Stimulated activated naive B cell treated with anti-CD40 and anti-IgM and Interleukin-4, amounts not matched to agents 10 μg/mL and 1 μg/mL and 100 μg/mL, for 72 hours (primary cell): ENCODE data around the gene TIMM23.

ENCODE experiments used
- ATAC-seq, 2 donors: fragments of 150-1000 bp; cut with Tn5 transposase; replicated peaks; 2 replicates each; pipeline ENCODE4 v1.10.0; 2021; ENCODE audit warnings: moderate library complexity in 1 of 2
- DNase-seq: peaks from one replicate; pipeline ENCODE4 v3.0.0; 2021
- H3K27ac Mint-ChIP-seq: one replicate; pipeline ENCODE4 v1.8.0; 2022; ENCODE audit warnings: mild to moderate bottlenecking, mixed read lengths
- H3K27me3 Mint-ChIP-seq, 2 donors: one replicate each; pipeline ENCODE4 v1.8.0; 2022; ENCODE audit warnings: mixed read lengths in 2 of 2
- H3K36me3 Mint-ChIP-seq, 2 donors: one replicate each; pipeline ENCODE4 v1.8.0; 2022; ENCODE audit warnings: mixed read lengths in 2 of 2, mild to moderate bottlenecking in 1 of 2
- H3K4me1 Mint-ChIP-seq, 2 donors: one replicate each; pipeline ENCODE4 v1.8.0; 2022; ENCODE audit warnings: mixed read lengths in 2 of 2, mild to moderate bottlenecking in 1 of 2
- H3K4me3 Mint-ChIP-seq, 2 donors: one replicate each; pipeline ENCODE4 v1.8.0; 2022; ENCODE audit warnings: mild to moderate bottlenecking in 2 of 2, mixed read lengths in 2 of 2, moderate library complexity in 1 of 2
- H3K9me3 Mint-ChIP-seq, 2 donors: one replicate each; pipeline ENCODE4 v1.8.0; 2022; ENCODE audit warnings: mixed read lengths in 2 of 2, mild to moderate bottlenecking in 1 of 2

The TIMM23 gene

DNA sequence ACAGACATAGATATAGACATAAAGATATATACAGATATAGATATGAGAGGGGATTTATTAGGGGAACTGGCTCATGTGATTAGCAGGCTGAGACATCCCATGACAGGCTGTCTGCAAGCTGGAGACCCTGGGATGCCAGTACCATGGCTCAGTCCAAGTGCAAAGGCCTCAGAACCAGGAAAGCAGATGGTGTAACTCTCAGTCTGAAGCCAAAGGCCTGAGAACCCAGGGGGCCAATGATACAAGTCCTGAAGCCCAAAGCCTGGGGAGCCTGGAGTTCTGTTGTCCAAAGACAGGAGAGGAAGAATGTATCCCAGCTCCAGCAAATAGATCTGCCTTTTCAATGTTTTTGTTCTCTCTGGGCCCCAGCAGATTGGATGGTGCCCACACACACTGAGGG lies 52.7 kb downstream of the TIMM23 start:
- Mint-ChIP-seq H3K36me3 (peaks cover 8 to 11% of the 10 kb centered on the region in 2 donors), H3K27ac (no peak overlapping the region), H3K9me3 (no peaks in the 10 kb centered on the region), H3K4me1 (peaks cover 38 to 80% of the 10 kb centered on the region in 2 donors), H3K4me3 (no peak overlapping the region), H3K27me3 (no peaks in the 10 kb centered on the region)
- DNase-seq (no peak), ATAC-seq (no peak)

GRCh38 chr10:46025406-46025805 lies 53.1 kb downstream of the TIMM23 start:
- no peak for DNase-seq
- no peaks in the 10 kb centered on the region for H3K9me3 Mint-ChIP-seq
- no peaks in the 10 kb centered on the region for H3K27me3 Mint-ChIP-seq
- ATAC-seq: no peak
- no peak overlapping the region for H3K4me3 Mint-ChIP-seq
- H3K27ac Mint-ChIP-seq: no peak overlapping the region
- H3K36me3 Mint-ChIP-seq: peaks cover 9 to 11% of the 10 kb centered on the region in 2 donors
- peaks cover 38 to 77% of the 10 kb centered on the region in 2 donors for H3K4me1 Mint-ChIP-seq

- DNase-seq (no peak), ATAC-seq (no peak)
- Mint-ChIP-seq H3K9me3 (no peaks in the 10 kb centered on the region), H3K27ac (no peak overlapping the region), H3K4me1 (peaks cover 40 to 82% of the 10 kb centered on the region in 2 donors), H3K27me3 (no peaks in the 10 kb centered on the region), H3K4me3 (no peak overlapping the region), H3K36me3 (peaks cover 9 to 14% of the 10 kb centered on the region in 2 donors)
Measured at GRCh38 chr10:46026106-46026505, 53.8 kb downstream of the TIMM23 start.

DNA sequence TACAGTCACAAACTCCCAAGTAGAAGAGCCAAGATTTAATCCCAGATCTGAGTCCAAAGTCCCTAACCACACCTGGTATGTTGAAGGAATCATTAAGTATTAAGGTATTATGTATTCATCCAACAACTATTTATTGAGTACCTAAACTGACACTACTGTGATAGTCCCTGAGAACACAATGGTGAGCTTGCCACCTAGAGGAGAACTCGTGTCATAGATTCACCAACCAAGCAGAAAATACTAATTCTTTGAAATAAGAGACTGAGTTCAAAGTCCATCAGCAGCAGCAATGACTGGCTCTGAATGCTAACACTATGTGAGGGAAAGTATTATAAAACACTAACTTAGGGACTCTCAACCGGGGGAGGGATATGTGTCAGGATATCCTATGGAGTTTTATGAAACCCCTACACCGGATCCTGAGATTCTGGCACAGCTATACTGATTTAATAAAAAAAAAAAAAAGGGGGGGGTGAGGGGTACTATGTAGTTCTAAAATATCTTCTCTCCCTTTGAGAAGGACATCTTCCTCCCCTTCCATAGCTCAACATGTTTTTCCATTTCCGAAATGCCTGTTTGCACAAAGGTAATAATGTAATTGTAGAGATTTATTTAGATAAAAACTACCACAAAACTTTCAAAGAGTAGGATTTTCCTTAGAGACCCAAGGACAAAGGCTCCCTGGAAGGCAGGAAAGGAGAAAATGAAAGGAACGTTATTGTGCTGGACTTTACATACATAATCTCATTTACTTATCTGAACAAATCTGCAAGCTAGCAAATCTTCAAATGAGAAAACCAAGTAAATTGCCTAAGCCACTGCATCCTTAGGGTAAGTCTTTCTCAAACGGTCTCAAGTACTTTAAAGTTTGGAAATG lies 56.5 kb downstream of the TIMM23 start:
- peaks cover 5 to 14% of the 10 kb centered on the region in 2 donors for H3K36me3 Mint-ChIP-seq
- H3K4me3 Mint-ChIP-seq: peak overlapping the region; percentile 97 to 99

GRCh38 chr10:46029461-46030030 lies 57.3 kb downstream of the TIMM23 start:
- H3K4me1 Mint-ChIP-seq: peaks cover 30 to 54% of the 10 kb centered on the region in 2 donors
- peak overlapping the region; percentile 97 to 99 for H3K4me3 Mint-ChIP-seq
- peaks cover 5 to 14% of the 10 kb centered on the region in 2 donors for H3K36me3 Mint-ChIP-seq
- no peaks in the 10 kb centered on the region for H3K27me3 Mint-ChIP-seq
- DNase-seq (no peak), ATAC-seq (no peak)
- peak overlapping the region; percentile 98 for H3K27ac Mint-ChIP-seq
- no peaks in the 10 kb centered on the region for H3K9me3 Mint-ChIP-seq

More for the DNA sequence above, 56.5 kb downstream of the TIMM23 start:
- no peaks in the 10 kb centered on the region for H3K9me3 Mint-ChIP-seq
- H3K4me1 Mint-ChIP-seq: peaks cover 31 to 61% of the 10 kb centered on the region in 2 donors
- DNase-seq (peak; percentile 8), ATAC-seq (peak; percentile 29 to 34)
- no peaks in the 10 kb centered on the region for H3K27me3 Mint-ChIP-seq
- H3K27ac Mint-ChIP-seq: peak overlapping the region; percentile 22

- H3K36me3 Mint-ChIP-seq: peaks cover 5 to 14% of the 10 kb centered on the region in 2 donors
Measured at GRCh38 chr10:46030091-46030937, 58.0 kb downstream of the TIMM23 start, which contains the start of gene NCOA4. Gene NCOA4 (minus strand): TSS chr10:46030623. CDS start chr10:46016680, 13,943 bp downstream.

DNA sequence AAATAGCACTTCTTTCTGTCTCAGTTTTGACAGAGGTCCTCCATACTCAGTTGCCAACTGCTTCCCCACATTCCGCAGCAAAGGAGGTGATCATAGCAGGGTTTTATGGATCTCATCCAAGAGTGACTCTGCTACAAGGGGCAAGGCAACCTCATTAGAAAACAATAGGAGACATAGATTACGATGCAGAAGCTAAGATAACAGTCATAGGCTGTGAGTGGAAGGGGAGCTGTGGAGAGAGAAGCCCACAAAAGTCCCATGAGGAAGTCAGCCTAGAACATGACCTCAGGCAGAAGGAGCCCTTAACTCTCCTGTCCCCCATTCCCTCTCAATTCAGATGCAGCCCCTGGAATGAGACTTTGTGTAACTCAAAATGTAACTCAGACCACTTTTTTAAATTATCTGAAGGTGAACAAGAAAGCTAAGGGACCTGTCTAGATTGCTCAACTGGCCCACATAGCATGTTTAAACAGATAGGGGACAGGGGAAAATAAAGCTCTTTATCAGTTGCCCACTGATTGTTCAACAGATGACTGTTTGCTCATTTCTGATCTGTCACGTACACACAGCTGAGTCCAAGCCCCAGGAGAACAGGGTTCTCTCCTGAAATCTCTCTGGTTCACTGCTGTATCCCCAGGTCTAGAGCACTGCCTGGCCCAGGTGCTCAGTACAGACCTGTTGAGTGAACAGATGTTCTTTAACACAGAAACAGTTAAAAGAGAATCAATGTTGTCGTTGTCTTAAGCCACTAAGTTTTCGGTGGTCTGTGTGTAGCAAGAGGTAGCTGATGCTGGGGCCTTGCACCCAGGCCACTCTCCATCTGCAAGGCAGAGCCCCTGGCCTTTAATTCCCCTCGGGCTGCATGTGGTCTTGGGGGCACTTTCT lies 59.6 kb downstream of the TIMM23 start:
- Mint-ChIP-seq H3K27me3 (peaks cover 0 to 5% of the 10 kb centered on the region in 2 donors), H3K4me1 (peaks cover 19 to 33% of the 10 kb centered on the region in 2 donors), H3K27ac (peak overlapping the region; percentile 57), H3K4me3 (peak overlapping the region in 1 of 2 donors; percentile 46), H3K9me3 (no peaks in the 10 kb centered on the region), H3K36me3 (peaks cover 2 to 12% of the 10 kb centered on the region in 2 donors)
- ATAC-seq (no peak), DNase-seq (no peak)

More at GRCh38 chr10:46030091-46030937, 58.0 kb downstream of the TIMM23 start, which contains the start of gene NCOA4:
- Mint-ChIP-seq H3K27me3 (peaks cover 0 to 2% of the 10 kb centered on the region in 2 donors), H3K9me3 (no peaks in the 10 kb centered on the region), H3K4me3 (peak within 1 kb of the TSS; percentile 97 to 99), H3K27ac (peak within 1 kb of the TSS; percentile 98), H3K4me1 (peaks cover 26 to 46% of the 10 kb centered on the region in 2 donors)
- DNase-seq (peak; percentile 95), ATAC-seq (peak; percentile 98 to 99)

DNA sequence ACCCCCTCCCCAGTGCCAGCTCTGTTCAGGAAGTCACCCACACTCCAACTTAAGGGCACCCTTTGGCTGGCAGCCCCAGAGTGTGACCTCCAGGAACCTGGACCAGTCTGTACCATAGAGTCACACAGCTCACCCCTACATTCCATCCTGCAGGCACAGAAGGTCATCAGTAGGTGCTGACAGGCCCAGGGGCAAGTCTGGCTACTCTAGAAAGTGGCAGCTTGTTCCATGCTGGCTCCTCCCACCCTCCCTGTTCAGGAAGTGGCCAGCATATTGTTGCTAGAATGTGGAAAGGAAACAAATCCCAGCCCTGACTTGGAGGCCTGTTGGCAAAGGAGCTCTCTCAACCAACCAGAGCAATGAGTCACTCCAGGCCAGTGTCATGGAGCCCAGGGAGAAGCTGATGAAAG lies 61.3 kb downstream of the TIMM23 start:
- Mint-ChIP-seq H3K36me3 (peaks cover 1 to 4% of the 10 kb centered on the region in 2 donors), H3K27me3 (peaks cover 0 to 5% of the 10 kb centered on the region in 2 donors), H3K4me1 (peaks cover 6 to 17% of the 10 kb centered on the region in 2 donors), H3K9me3 (no peaks in the 10 kb centered on the region), H3K4me3 (no peak overlapping the region), H3K27ac (no peak overlapping the region)
- no peak for ATAC-seq
- DNase-seq: no peak

GRCh38 chr10:46035923-46036849 lies 63.9 kb downstream of the TIMM23 start:
- no peaks in the 10 kb centered on the region for H3K4me1 Mint-ChIP-seq
- no peak overlapping the region for H3K4me3 Mint-ChIP-seq
- ATAC-seq (no peak), DNase-seq (no peak)
- H3K36me3 Mint-ChIP-seq: no peaks in the 10 kb centered on the region
- H3K27ac Mint-ChIP-seq: no peak overlapping the region
- peaks cover 0 to 5% of the 10 kb centered on the region in 2 donors for H3K27me3 Mint-ChIP-seq
- H3K9me3 Mint-ChIP-seq: no peaks in the 10 kb centered on the region

DNA sequence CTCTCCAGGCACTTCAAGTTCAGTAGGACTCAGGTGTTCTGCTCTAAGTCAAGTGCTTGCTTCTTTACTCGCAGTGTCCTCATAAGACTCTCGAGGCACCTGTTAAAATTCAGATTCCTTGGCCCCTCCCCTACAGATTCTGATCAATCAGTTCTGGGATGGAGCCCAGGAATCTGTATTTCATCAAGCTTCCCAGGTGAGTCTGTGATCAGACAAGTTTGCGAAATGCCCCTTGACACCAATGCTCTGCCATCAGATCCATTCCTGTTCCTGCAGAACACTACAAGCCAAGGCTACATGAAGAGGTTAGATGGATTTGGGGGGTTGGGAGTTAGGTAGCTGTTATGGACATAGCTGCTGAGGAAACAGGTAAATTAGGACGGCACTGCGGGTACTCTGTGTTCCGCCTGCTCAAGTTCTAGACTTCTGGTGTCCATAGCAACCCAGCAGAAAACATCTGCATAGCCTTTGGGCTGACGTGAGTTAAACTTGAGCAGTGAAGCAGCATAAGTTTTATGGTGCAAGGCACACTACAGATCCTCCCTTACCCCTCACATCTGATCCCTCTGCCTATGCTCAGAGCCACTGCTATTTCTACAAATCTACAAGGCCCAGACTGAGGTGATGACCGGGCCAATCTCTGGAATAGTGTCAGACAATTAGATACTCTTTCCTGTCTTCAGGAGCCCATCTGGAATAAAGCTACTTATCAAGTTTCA lies 65.0 kb downstream of the TIMM23 start:
- ATAC-seq (no peak), DNase-seq (no peak)
- no peak overlapping the region for H3K27ac Mint-ChIP-seq
- no peaks in the 10 kb centered on the region for H3K9me3 Mint-ChIP-seq
- no peaks in the 10 kb centered on the region for H3K4me1 Mint-ChIP-seq
- no peak overlapping the region for H3K4me3 Mint-ChIP-seq
- H3K36me3 Mint-ChIP-seq: no peaks in the 10 kb centered on the region
- peaks cover 0 to 5% of the 10 kb centered on the region in 2 donors for H3K27me3 Mint-ChIP-seq

- DNase-seq: no peak
- Mint-ChIP-seq H3K9me3 (no peaks in the 10 kb centered on the region), H3K4me3 (no peak overlapping the region), H3K27me3 (peaks cover 0 to 5% of the 10 kb centered on the region in 2 donors), H3K4me1 (no peaks in the 10 kb centered on the region), H3K36me3 (no peaks in the 10 kb centered on the region), H3K27ac (no peak overlapping the region)
- no peak for ATAC-seq
Measured at GRCh38 chr10:46040004-46040403, 67.7 kb downstream of the TIMM23 start.

DNA sequence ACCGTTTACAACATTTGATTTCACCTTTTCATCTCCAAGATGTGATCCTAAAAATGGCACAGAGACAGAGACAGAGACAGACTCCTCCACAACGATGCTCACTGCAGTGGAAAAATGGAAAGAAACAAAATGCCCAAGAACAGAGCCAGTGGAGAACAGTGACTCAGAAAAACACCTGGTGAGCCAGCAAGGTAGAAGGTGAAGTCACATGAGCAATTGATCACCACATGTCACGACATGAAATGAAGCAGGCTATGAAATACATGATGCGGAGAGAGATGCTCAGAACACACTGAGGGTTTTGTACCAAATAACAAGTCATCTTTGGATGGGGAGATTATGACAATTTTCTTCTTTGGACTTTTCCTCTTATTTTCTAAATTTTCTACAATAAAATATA lies 70.2 kb downstream of the TIMM23 start:
- Mint-ChIP-seq H3K27me3 (no peaks in the 10 kb centered on the region), H3K36me3 (no peaks in the 10 kb centered on the region), H3K4me3 (no peak overlapping the region), H3K27ac (no peak overlapping the region), H3K9me3 (no peaks in the 10 kb centered on the region), H3K4me1 (no peaks in the 10 kb centered on the region)
- no peak for DNase-seq
- no peak for ATAC-seq
